HG03280 (cell line): ENCODE results near the gene PARP6.

Source experiments
- ATAC-seq: cut with Tn5 transposase; IDR thresholded peaks from one replicate; pipeline ENCODE4 v1.9.1; 2021; ENCODE audit warnings: mild to moderate bottlenecking, moderate library complexity; ENCODE audit not compliant: unreplicated experiment

The PARP6 gene, protein sequence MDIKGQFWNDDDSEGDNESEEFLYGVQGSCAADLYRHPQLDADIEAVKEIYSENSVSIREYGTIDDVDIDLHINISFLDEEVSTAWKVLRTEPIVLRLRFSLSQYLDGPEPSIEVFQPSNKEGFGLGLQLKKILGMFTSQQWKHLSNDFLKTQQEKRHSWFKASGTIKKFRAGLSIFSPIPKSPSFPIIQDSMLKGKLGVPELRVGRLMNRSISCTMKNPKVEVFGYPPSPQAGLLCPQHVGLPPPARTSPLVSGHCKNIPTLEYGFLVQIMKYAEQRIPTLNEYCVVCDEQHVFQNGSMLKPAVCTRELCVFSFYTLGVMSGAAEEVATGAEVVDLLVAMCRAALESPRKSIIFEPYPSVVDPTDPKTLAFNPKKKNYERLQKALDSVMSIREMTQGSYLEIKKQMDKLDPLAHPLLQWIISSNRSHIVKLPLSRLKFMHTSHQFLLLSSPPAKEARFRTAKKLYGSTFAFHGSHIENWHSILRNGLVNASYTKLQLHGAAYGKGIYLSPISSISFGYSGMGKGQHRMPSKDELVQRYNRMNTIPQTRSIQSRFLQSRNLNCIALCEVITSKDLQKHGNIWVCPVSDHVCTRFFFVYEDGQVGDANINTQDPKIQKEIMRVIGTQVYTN

DNA sequence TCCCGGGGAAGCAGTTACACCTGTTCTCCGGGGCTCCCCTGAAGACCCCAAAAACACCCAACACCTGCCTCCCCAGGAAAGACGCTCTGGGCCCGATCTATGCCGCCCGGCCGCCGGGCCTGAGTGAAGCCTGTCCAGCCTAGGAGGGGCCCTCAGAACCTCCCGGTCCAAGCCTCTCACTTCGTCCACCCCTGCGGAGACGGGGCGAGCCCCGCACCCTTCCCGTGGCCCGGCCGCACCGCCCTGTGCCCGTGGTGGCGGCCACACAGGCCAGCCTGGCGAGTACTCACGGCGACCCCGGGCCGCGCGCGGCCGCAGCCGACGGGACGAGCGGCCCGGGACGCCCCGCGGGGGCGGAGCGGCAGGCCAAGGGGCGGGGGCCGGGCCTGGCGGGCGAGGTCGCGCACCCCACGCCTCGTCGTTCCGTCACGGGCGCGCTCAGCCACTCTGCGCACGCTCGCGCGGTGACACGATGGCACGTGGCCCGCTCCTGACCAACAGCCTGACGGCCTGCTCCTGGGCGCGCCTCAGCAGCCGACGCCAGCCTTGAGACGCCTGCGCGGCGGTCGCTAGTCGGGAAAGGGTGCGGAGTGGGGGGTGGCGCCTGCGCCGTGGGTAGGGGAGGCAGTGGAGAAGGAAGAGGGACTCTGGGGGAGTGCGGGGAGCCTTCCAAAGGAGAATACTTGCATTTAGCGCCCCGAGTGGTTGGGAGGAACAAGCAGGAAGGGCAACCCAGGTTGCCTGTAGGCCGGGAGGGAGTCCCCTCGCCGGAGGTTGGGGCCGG lies at the start of gene PARP6:
Gene PARP6 (minus strand): TSS at position 342 of the 784 bp plus-strand sequence. CDS start 5,077 bp downstream, outside the sequence.
- peak; percentile 95 for ATAC-seq

DNA sequence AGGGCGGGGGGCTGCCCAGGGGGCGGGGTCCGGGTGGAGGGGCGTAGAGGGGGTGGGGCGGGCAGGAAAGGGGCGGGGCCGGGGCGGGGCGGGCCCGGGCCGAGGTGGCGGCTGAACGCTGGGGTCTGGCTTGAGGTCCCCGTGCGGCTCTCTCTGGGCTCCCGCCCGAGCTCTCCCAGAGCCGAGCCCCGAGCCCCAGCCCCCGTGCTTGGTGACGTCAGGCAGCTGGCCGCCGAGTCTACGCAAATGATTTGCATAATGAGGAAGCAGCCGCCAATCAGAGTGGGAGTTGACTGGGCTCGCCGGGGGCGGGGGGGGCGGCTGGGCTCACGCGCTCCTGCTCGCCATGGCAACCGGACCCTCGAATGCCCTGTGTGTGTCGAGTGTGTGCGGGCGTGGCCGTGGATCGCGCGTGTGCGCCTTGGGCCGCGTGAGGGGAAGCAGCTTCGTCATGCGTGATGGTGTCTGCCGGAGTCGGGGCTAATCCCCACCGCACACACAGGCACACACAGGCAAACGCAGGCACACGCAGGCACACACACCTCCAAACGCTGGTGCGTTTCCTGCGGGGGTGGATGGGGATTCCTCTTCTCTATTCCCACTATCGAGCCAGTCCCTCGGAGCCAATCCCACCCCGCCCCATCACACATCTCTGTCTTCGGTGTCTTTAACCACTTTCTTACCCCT lies 47.8 kb upstream of the PARP6 start, which contains the start of gene CELF6:
Gene CELF6 (minus strand): TSS at position 173 of the 687 bp plus-strand sequence. CDS start 283 bp downstream, outside the sequence.
- ATAC-seq = peak; percentile 78

DNA sequence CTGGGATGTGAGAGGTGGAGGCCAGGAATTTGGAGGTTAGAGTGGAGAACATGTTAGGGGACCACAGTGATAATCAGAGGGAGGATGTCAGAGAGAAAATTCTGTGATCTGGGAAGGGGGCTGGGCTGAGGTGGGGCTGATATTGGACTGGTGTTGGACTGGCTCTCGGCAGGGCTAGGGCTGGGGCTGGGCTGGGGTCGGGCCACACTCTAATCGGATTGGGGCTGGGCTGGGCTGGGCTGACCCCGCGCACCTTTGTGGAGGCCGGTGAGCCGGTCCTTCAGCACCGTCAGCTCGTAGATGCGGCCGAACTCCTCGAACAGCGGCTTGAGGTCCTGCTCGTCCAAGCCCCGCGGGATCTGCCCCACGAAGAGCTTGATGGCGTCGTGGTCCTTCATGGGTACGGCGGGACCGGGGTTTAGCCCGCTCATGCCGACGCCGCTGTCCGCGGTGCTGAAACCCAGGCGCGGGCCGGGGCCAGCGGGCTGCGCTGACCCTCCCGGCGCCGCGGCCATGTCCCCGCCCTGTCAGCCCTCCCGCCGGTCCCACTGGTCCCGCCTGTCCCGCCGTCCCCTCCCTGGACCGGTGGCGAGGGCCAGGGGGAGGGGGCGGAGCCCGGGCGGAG lies 47.1 kb upstream of the PARP6 start:
- peak; percentile 14 for ATAC-seq

DNA sequence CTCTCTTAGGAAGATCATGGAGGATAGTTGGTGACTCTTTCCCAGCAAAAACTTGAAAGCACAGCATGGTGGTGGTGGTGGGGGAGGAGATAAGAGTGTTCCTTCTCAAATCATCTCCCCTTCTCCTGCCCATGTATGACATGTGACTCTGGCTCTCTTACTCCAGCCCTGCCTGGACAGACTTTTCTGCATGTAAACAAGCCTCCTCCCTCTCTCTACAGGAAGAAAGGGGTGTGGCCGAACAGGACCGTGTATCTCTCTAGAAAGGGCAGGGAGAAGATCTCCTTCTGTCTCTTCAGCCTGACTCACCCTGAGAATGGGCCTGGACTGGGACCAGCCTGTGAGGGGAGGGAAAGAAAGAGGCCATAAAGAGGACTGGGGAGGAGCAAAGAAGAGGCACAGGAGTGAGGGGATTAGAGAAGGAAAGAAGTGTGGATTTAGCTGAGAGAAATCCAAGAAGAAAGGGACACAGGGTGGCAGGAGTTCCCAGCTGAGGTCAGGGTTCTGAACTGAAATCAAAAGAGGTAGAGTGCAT lies 46.1 kb upstream of the PARP6 start:
- no peak for ATAC-seq

DNA sequence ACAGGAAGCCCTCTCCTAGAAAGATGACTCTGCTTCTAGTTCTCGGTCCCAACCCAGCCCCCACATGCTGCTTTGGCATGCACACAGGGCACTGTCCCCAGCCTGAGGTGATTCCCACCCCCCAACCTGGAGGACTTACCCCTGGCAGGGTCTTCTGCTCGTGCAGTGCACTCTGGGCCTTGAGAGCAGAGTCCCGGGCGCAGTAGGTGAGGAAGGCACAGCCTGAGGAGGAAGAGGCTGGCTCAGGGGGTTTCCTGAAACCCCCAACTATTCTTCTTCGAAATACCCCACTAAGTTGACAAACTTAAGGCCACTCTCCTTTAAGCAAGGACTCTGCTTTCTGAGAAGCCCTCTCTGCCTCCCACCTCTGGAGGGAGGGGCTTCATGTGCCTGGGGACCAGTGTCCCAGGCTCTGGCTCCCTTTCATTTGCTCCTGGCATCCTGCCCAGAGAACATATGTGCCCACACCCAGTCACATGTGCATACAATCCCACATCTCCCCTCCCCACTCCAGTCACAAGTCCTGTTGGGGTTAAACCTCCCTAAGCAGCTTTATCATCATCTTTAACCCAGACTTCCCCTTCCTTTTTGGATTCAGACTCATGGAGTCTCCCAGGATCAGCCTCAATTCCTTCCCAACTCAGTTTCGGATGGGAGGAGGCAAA lies 43.5 kb upstream of the PARP6 start:
- ATAC-seq = no peak

DNA sequence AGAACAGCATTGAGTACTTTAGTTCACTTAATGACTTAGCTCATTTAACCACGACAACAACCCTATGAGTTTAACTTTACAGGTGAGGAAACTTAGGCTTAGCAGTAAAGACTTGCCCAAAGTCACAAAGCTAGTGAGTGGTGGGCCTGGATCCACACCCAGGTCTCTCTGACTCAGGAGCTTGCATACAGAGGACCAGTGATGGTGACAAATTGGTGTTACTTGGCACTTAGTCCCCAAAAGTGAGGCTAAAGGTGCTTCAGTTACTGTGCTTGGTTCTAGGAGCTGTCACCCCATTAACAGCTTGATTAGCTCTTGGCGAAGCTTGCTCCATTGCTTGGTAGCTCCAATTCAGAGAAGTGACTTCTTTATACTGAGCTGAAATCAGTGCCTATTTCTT lies 41.5 kb upstream of the PARP6 start:
- no peak for ATAC-seq

DNA sequence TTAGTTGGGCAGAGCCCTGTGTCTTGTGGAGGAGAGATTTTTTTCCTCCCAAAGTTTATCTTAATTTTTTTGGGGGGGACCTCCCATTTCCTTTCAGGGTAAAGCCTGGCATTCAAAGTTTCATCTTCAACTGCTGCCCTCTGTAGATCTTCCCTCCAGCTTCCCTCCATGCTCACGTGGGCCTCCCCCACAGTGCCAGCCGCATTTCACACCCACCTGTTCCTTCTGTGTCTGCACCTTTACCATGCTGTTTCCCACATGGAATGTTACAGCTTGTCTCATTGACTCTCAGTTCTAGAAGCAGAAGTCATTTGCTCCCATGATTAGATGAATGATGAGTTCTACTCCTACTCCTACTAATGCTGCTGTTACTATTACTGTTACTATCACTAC lies 41.1 kb upstream of the PARP6 start:
- ATAC-seq = no peak

DNA sequence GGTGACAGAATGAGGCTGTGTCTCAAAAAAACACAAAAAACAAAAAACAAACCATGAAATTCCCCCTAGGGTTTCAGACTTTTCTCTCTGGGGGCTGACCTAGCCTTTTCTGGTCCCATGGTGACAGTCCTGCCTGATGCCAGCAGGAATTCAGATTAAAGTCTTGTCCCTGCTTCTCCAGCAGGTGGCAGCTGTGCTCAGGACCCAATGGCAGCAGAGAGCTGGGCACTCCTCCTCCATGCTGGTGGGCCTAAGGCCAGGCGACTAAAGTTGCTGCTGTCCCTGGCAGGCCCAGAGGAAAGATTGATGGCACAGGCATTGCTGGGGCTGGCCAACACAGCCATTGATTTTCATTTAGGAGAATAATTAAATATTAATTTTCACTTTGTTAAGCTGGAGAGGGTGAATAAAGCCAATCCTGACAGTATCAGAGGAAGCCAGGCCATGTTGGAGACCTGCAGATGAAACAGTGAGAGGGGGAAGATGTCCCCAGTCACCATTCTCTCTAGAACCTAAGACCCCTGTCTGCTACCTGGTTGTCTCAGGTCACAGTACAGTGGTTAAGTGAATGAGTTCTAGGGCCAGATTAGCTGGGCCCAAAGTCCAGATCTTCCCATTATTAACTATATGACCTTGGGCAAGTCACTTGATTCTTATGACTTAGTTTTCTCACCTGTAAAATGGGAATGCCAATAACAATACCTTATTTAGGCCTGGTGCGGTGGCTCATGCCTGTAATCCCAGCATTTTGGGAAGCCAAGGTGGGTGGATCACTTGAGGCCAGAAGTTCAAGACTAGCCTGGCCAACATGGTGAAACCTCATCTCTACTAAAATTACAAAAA lies 40.5 kb upstream of the PARP6 start:
- ATAC-seq = no peak

DNA sequence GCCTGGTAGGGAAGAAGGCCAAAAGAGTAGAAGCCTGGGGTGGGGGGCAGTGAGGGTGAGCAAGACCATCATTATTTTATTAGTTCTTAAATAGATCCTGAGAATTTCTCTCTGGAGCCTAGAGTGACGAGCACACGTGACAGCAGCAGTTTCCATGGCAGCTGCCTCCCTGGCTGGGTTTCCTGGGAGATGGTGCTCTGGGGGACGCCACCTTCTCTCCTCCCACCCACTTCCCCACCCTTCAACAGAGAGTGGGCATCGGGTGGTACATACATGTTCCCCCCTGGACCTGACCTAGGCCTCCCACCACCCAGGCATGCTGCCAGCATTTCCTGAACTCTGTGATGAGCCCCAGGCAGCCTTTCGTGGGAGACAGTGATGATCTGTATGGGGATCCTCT lies 34.7 kb upstream of the PARP6 start:
- ATAC-seq = no peak

DNA sequence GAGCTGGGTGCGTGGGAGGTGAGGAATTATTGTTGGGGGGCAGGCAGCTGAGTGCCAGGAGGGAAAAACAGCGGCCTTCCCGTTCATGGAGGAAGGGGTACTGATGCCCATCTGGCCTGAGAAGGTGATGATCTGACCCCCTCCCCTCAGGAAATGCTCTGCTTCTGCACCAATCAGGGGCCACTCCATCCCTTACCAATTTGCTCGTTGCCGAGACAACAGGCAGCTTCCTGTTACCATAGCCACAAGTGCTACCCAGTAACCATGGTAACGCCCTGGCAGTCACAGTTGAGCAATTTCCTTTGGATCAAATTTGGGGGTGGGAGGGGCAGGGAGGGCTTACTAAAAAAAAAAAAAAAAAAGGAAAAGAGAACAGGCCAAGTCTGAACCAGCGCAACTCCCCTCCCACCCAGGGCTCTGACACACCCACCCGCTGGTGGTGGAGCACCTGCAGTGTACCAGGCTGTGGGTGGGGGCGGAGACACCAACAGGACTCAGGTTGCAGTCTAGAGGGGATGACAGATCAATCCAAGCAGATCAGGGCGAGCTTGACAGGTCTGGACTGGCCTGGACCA lies 33.9 kb upstream of the PARP6 start:
- no peak for ATAC-seq

DNA sequence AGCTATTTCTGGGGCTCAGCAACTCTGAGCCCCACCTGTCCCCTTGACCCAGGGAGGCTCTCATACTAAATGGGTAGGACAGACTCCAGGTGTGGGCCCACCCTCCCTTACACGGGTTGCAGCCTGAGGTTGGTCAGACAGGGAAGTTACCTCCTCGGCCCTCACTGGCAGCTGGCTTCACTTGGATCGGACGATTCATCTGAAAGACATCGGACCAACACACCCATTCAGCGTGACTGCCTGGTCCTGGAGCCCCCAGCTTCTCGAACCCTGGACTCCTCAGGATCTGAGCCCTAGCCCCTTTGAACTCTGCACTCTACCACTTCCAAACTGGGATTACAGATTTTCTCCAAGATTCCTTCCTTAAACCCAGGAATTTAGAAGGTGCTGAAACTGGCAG lies 32.2 kb upstream of the PARP6 start:
- ATAC-seq = no peak

DNA sequence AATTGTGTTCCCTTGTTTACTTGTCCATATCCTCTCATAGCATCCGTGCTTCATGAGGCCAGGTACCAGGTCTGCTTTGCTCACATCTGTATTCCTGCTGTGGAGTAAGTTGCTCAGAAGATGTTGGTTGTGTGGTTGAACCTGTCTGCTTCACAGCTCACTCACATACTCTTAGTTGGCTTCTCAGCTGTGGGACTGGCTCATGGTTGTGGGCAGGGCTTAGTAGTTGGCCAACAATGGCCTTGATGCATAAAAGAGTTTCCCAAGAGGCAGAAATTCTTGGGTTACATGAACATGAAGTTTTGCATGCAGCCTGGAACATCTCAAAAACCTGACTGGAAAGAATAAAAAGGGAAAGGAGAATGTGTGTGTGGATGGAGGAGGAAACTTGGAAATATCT lies 30.6 kb upstream of the PARP6 start:
- no peak for ATAC-seq

DNA sequence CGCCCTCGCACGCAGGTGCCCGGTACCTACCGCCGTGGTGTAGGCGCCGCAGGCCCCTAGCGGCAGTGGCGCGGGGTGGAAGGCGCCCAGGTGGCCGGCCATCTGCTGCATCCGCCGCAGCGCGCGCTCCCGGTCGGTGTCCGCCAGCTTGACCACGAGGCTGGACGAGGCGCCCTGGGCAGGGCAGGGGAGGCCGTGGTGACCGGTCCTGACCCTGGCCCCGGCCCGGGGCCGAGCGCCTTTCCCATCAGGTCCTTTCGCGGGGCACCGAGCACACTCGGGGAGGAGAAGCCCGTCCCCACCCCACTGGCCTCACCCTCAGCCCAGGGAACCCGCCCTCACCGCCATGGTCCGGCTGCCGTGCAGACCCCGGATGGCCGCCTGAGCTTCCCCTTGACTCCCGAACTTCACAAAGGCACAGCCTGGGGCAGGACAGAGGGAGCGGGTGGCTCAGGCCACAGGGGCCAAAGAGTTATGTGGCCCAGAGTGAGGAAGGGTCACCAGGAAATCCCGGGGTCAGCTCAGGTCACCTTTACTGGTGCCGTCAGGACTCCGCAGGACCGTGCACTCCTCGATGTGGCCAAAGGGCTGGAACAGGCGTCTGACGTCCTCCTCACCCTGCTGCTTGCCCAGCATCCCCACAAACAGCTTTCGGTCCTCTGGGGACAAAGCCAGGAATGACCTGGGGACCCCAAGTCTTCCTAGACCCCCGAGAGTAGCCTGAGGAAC lies 17.4 kb upstream of the PARP6 start:
- no peak for ATAC-seq

DNA sequence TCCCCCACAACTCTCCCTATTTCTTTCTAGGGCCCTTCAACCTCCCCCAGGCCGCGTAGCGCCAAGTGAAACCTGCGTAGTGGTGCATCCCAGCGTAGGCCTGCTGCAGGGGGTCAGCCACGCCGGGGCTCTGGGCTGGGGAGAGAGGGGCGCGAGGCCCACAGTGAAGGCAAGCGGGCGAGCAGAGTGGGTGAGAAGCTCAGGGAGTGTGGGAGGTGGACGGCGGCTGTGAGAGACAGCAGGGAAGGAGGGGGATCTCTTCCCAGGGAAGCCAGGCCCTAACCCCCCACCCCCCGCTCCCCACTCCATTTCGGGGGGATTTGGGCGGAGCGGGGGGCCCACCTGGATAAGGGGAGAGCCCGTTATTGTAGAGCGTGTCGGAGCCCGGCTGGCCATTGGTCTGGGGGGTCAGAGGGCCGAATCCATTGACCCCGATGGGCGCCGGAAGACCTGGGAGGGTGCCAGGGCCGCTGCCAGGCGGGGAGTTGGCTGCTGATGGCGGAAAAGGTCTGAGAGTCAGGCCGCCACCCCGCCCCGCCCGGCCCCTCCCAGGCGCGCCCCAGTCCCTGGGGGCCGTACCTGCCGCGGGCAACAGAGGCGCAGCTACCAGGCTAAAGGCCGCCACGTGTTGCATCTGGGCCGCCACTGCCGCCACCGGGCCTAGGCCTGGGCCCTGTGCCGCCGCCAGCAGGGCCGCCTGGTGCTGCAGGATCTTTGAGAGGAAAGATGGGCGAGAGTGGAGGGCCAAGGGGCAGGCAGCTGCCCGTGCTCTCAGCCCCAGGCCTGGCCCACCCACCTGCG lies 16.6 kb upstream of the PARP6 start:
- no peak for ATAC-seq

DNA sequence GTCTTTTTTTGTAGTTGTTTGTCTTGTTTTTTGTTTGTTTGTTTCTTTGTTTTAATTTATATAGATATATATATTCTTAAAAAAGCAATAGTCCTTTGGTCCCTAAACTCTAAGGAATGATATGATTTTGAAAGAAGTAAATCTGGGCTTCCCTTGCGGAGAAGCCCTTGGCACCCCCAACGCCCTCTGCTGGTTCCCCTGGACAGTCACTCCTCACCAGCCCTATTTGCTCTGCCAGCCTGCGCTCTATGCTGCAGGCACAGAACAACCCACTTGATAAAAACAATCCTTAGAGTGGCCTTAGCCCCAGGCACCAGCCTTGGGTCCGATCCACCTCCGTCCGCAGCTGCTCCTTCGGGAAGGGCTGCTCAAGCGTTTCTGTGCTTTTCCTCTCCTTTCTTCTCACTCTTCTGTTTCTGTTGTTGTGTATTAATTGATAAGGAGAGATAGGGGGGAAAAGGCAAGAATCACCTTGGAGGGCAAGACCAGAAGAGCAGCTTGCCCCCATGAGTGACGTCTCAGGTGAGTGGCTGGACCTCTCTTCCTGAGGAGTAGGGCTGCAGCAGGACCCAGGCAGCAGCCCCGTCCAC lies 13.7 kb upstream of the PARP6 start:
- ATAC-seq = no peak

DNA sequence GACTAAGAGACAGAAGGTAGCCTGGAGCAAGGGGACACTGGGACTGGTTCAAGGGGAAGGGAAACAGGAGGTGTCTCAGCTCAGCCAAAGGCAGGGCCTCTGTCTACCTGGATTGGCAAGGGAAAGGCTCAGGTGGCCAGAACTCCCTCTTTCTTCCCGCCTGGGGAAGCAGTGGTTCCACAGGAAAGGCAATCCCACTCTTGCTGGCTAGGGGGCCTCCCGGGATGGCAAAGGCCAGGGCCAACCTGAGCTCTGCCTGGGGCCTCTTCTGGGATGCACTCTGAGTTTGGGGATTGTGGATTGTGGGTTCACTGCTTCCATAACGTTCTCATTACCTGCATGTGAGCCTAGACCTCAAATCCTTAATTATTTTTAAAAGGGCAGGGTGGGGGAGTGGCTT lies 13.0 kb upstream of the PARP6 start:
- no peak for ATAC-seq

DNA sequence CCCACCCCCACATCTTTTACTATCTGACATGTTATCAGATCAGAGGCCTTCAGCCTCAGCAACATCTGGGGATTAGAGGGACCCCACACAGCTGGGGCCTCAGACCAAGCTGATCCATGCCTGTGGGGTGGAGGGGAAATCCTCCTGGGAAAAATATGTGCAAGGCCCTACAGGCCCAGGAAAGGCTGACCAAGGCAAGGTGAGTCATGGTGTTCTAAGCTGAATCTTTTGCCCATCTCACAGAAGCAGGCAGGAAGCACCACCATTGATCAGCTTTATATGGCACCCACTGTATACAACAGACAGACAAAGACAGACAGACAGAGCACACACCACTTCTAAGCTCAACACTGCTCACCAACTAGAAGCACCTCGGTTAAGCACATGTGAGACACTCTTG lies 12.4 kb upstream of the PARP6 start:
- ATAC-seq = no peak
